Activated CD8-positive, alpha-beta T cell treated with anti-CD3 and anti-CD28 coated beads, Interleukin-2, amount 10 ng/mL, durations not matched to agents 7 days and 5 days (primary cell): ENCODE results near the gene PPP2R3B. TPM values are rescaled to one million over a fixed set of nuclear protein-coding genes. Genes with fewer than 3 reads are reported as not detected.
A peak's percentile ranks its signal among the peaks of the same experiment; 100 is the strongest.

Experiments used
- ATAC-seq: fragments of 150-1000 bp; cut with Tn5 transposase; one replicate; pipeline ENCODE4 v1.10.0; 2021; ENCODE audit warnings: moderate library complexity
- CTCF ChIA-PET: fragments of 350-600 bp; sonication (Branson Sonifier 250); formaldehyde crosslinking; loops from one replicate; lab custom pipeline; 2021; ENCODE audit warnings: antibody characterized with exemption; lab: Charles Lee
- POLR2A ChIA-PET: fragments of 350-600 bp; sonication (Branson Sonifier 250); formaldehyde crosslinking; loops from one replicate; lab custom pipeline; 2021; ENCODE audit warnings: antibody characterized with exemption; lab: Charles Lee
- DNase-seq: peaks from one replicate; pipeline ENCODE4 v3.0.0-alpha.2; 2020
- H3K27ac Mint-ChIP-seq: one replicate; pipeline ENCODE4 v1.8.0; 2021; ENCODE audit warnings: mild to moderate bottlenecking, mixed read lengths
- H3K27me3 Mint-ChIP-seq: one replicate; pipeline ENCODE4 v1.8.0; 2021; ENCODE audit warnings: low read depth, mixed read lengths
- H3K36me3 Mint-ChIP-seq: one replicate; pipeline ENCODE4 v1.8.0; 2021; ENCODE audit warnings: low read depth, mixed read lengths
- H3K4me1 Mint-ChIP-seq: one replicate; pipeline ENCODE4 v1.8.0; 2021; ENCODE audit warnings: low read depth, mixed read lengths
- H3K4me3 Mint-ChIP-seq: one replicate; pipeline ENCODE4 v1.8.0; 2021; ENCODE audit warnings: mild to moderate bottlenecking, mixed read lengths
- H3K9me3 Mint-ChIP-seq: one replicate; pipeline ENCODE4 v1.8.0; 2022; ENCODE audit warnings: mixed read lengths; ENCODE audit not compliant: insufficient read depth
- total RNA-seq, 2 experiments: library from RNA; stranded (reverse); gene quantifications; one replicate each; pipeline ENCODE4 v1.2.3, GENCODE V29; 2021

Gene PPP2R3B
- total RNA-seq, 2 experiments from 2014 or later, result 41.8 to 44.6 TPM

- peak overlapping the region; percentile 55 for H3K27ac Mint-ChIP-seq
- no peak for ATAC-seq
- POLR2A ChIA-PET, result no interaction called here
These were observed 70.1 kb downstream of the PPP2R3B start for GRCh38 chrX:316351-317325.

GRCh38 chrX:314781-315595 lies 71.7 kb downstream of the PPP2R3B start:
- POLR2A ChIA-PET, result no interaction called here
- Mint-ChIP-seq H3K27ac (no peak overlapping the region), H3K9me3 (no peaks in the 10 kb centered on the region), H3K27me3 (no peaks in the 10 kb centered on the region), H3K4me3 (no peak overlapping the region), H3K4me1 (peaks cover 8% of the 10 kb centered on the region), H3K36me3 (peaks cover 30% of the 10 kb centered on the region)
- CTCF ChIA-PET, result no interaction called here
- ATAC-seq, result no peak
- DNase-seq, result no peak

More at GRCh38 chrX:316351-317325, 70.1 kb downstream of the PPP2R3B start:
- no peak for DNase-seq
- Mint-ChIP-seq H3K4me3 (peak overlapping the region; percentile 49), H3K27me3 (no peaks in the 10 kb centered on the region), H3K9me3 (no peaks in the 10 kb centered on the region), H3K36me3 (peaks cover 25% of the 10 kb centered on the region), H3K4me1 (peaks cover 13% of the 10 kb centered on the region)
- CTCF ChIA-PET, result no interaction called here

GRCh38 chrX:314049-314448 lies 72.7 kb downstream of the PPP2R3B start:
- ATAC-seq (no peak), DNase-seq (no peak)
- ChIA-PET POLR2A (no interaction called here), CTCF (no interaction called here)
- peaks cover 35% of the 10 kb centered on the region for H3K36me3 Mint-ChIP-seq
- no peaks in the 10 kb centered on the region for H3K9me3 Mint-ChIP-seq
- no peak overlapping the region for H3K27ac Mint-ChIP-seq
- H3K4me3 Mint-ChIP-seq, result no peak overlapping the region
- H3K27me3 Mint-ChIP-seq, result no peaks in the 10 kb centered on the region
- peaks cover 8% of the 10 kb centered on the region for H3K4me1 Mint-ChIP-seq

- H3K27ac Mint-ChIP-seq, result no peak overlapping the region
- peaks cover 36% of the 10 kb centered on the region for H3K36me3 Mint-ChIP-seq
- POLR2A ChIA-PET, result no interaction called here
These were observed 73.2 kb downstream of the PPP2R3B start for GRCh38 chrX:313546-313945.

GRCh38 chrX:312621-313331 lies 73.9 kb downstream of the PPP2R3B start:
- peaks cover 39% of the 10 kb centered on the region for H3K36me3 Mint-ChIP-seq
- ChIA-PET POLR2A (no interaction called here), CTCF (no interaction called here)
- ATAC-seq (no peak), DNase-seq (no peak)
- H3K4me3 Mint-ChIP-seq, result no peak overlapping the region
- H3K27ac Mint-ChIP-seq, result no peak overlapping the region
- H3K27me3 Mint-ChIP-seq, result no peaks in the 10 kb centered on the region
- no peaks in the 10 kb centered on the region for H3K9me3 Mint-ChIP-seq
- H3K4me1 Mint-ChIP-seq, result peaks cover 6% of the 10 kb centered on the region

More at GRCh38 chrX:313546-313945, 73.2 kb downstream of the PPP2R3B start:
- Mint-ChIP-seq H3K4me3 (no peak overlapping the region), H3K4me1 (peaks cover 8% of the 10 kb centered on the region), H3K27me3 (no peaks in the 10 kb centered on the region), H3K9me3 (no peaks in the 10 kb centered on the region)
- CTCF ChIA-PET, result no interaction called here
- no peak for ATAC-seq
- no peak for DNase-seq

- no peak for DNase-seq
- H3K9me3 Mint-ChIP-seq, result no peaks in the 10 kb centered on the region
- peaks cover 50% of the 10 kb centered on the region for H3K36me3 Mint-ChIP-seq
- ATAC-seq, result no peak
- H3K4me1 Mint-ChIP-seq, result no peaks in the 10 kb centered on the region
- CTCF ChIA-PET, result no interaction called here
- no peaks in the 10 kb centered on the region for H3K27me3 Mint-ChIP-seq
- H3K27ac Mint-ChIP-seq, result no peak overlapping the region
- POLR2A ChIA-PET, result no interaction called here
- H3K4me3 Mint-ChIP-seq, result no peak overlapping the region
These were observed 75.3 kb downstream of the PPP2R3B start for GRCh38 chrX:311156-312129.

GRCh38 chrX:310621-311155 lies 76.0 kb downstream of the PPP2R3B start:
- H3K9me3 Mint-ChIP-seq, result no peaks in the 10 kb centered on the region
- no peaks in the 10 kb centered on the region for H3K27me3 Mint-ChIP-seq
- no peak overlapping the region for H3K27ac Mint-ChIP-seq
- ATAC-seq, result no peak
- H3K4me1 Mint-ChIP-seq, result no peaks in the 10 kb centered on the region
- H3K36me3 Mint-ChIP-seq, result peaks cover 57% of the 10 kb centered on the region
- ChIA-PET CTCF (no interaction called here), POLR2A (no interaction called here)
- H3K4me3 Mint-ChIP-seq, result no peak overlapping the region
- DNase-seq, result no peak

- H3K4me1 Mint-ChIP-seq, result no peaks in the 10 kb centered on the region
These were observed 77.7 kb downstream of the PPP2R3B start for GRCh38 chrX:308821-309520.

GRCh38 chrX:307261-308111 lies 79.2 kb downstream of the PPP2R3B start:
- ATAC-seq (no peak), DNase-seq (no peak)
- no peaks in the 10 kb centered on the region for H3K9me3 Mint-ChIP-seq
- peaks cover 65% of the 10 kb centered on the region for H3K36me3 Mint-ChIP-seq
- ChIA-PET POLR2A (no interaction called here), CTCF (no interaction called here)
- H3K27me3 Mint-ChIP-seq, result no peaks in the 10 kb centered on the region
- H3K27ac Mint-ChIP-seq, result no peak overlapping the region
- no peak overlapping the region for H3K4me3 Mint-ChIP-seq
- no peaks in the 10 kb centered on the region for H3K4me1 Mint-ChIP-seq

More at GRCh38 chrX:308821-309520, 77.7 kb downstream of the PPP2R3B start:
- CTCF ChIA-PET, result no interaction called here
- no peaks in the 10 kb centered on the region for H3K27me3 Mint-ChIP-seq
- peaks cover 66% of the 10 kb centered on the region for H3K36me3 Mint-ChIP-seq
- H3K4me3 Mint-ChIP-seq, result no peak overlapping the region
- H3K27ac Mint-ChIP-seq, result no peak overlapping the region
- DNase-seq (no peak), ATAC-seq (no peak)
- no peaks in the 10 kb centered on the region for H3K9me3 Mint-ChIP-seq
- POLR2A ChIA-PET, result no interaction called here
